ENCODE measurements around the gene KCNH3.

GRCh38 chr12:49560695-49561094 lies 21.9 kb downstream of the KCNH3 start:
- no peak for TF ChIP-seq CTCF (IDR thresholded peaks at IDR 0.05)
- no peak for TF ChIP-seq POLR2AphosphoS5 (IDR thresholded peaks at IDR 0.05)

Measured in stomach (tissue), 4 donors.